HepG2 (cell line): ENCODE results near the gene PEX11G. TPM values are rescaled to one million over a fixed set of nuclear protein-coding genes. Genes with fewer than 3 reads are reported as not detected.

ENCODE experiments used
- ATAC-seq: fragments of 200-7000 bp; cut with Tn5 transposase; 3 replicates; pipeline ENCODE4 v1.9.1; 2020; ENCODE audit warnings: mild to moderate bottlenecking, moderate library complexity
- BruUV-seq: library from RNA; stranded (reverse); fragments of 400-500 nt; replicated peaks from 2 replicates; lab custom pipeline; 2021; lab: Mats Ljungman, UMichigan
- CTCF ChIA-PET: fragments of 300-600 bp; formaldehyde crosslinking; extraction: SDS; loops from one replicate; lab custom pipeline; 2021; ENCODE audit warnings: low total read pairs, inconsistent platforms, low intra/inter-chr PET ratio; lab: Yijun Ruan, JAX
- POLR2A ChIA-PET: fragments of 350-600 bp; sonication (Branson Sonifier 250); formaldehyde crosslinking; loops from one replicate; lab custom pipeline; 2020; ENCODE audit warnings: antibody characterized with exemption, inconsistent platforms; lab: Yijun Ruan, JAX
- DNase-seq: peaks from one replicate; pipeline ENCODE4 v3.0.0-alpha.2; 2015; ENCODE audit warnings: low spot score
- FAIRE-seq: peaks from 3 replicates; lab custom pipeline; 2011; peaks lifted over from hg19 to GRCh38; lab: Jason Lieb, UNC
- H2AFZ ChIP-seq: one replicate; pipeline ENCODE4 v1.6.1; 2011; ENCODE audit warnings: low read length, inconsistent platforms
- H3K27ac ChIP-seq: fragments of 300-600 bp; 3 replicates; pipeline ENCODE4 v1.8.0; 2011; ENCODE audit warnings: mixed run types, mild to moderate bottlenecking, mixed read lengths, low read length, inconsistent platforms; ENCODE audit not compliant: insufficient read depth; ENCODE audit errors: extremely low read length
- H3K27me3 ChIP-seq, 2 experiments: fragments of 200-600 bp in 1 of 2; 2 replicates in 1 of 2; 3 replicates in 1 of 2; pipeline versions ENCODE4 v1.6.0 to v1.8.0; 2011; ENCODE audit warnings: low read length in 2 of 2, mild to moderate bottlenecking in 2 of 2, moderate library complexity in 2 of 2, inconsistent platforms in 1 of 2; ENCODE audit not compliant: insufficient read depth in 2 of 2, control insufficient read depth in 1 of 2
- H3K36me3 ChIP-seq, 2 experiments: fragments of 200-600 bp in 1 of 2; replicated peaks in 1 of 2; 2 replicates in 1 of 2; 3 replicates in 1 of 2; pipeline versions ENCODE4 v1.5.1 to v1.8.0; 2011; ENCODE audit warnings: low read length in 2 of 2, inconsistent platforms in 1 of 2; ENCODE audit not compliant: insufficient read depth in 2 of 2, control insufficient read depth in 1 of 2
- H3K4me1 ChIP-seq: 2 replicates; pipeline ENCODE4 v1.5.1; 2012; ENCODE audit warnings: low read length, inconsistent platforms; ENCODE audit not compliant: insufficient read depth
- H3K4me2 ChIP-seq: 2 replicates; pipeline ENCODE4 v1.6.0; 2011; ENCODE audit warnings: low read depth, low read length, inconsistent platforms
- H3K4me3 ChIP-seq, 3 experiments: fragments of 200-600 bp in 1 of 3; sonication (generic), shearing (Covaris generic) in 1 of 3; replicated peaks in 1 of 3; 2 replicates each; pipeline ENCODE4 v1.5.1; 2011 to 2016; ENCODE audit warnings: low read length in 3 of 3, inconsistent platforms in 2 of 3, low read depth in 2 of 3, mild to moderate bottlenecking in 2 of 3, control low read depth in 1 of 3, mixed read lengths in 1 of 3; ENCODE audit not compliant: insufficient read depth in 1 of 3
- H3K79me2 ChIP-seq: one replicate; pipeline ENCODE4 v1.6.1; 2011; ENCODE audit warnings: low read length, inconsistent platforms; ENCODE audit not compliant: insufficient read depth
- H3K9ac ChIP-seq: 2 replicates; pipeline ENCODE4 v1.6.0; 2011; ENCODE audit warnings: mild to moderate bottlenecking, low read depth, low read length, inconsistent platforms; ENCODE audit not compliant: insufficient read depth
- H3K9me3 ChIP-seq: 2 replicates; pipeline ENCODE4 v1.5.1; 2012; ENCODE audit warnings: mild to moderate bottlenecking, low read length
- H4K20me1 ChIP-seq: 2 replicates; pipeline ENCODE4 v1.6.0; 2011; ENCODE audit warnings: inconsistent platforms, mild to moderate bottlenecking, low read length, moderate library complexity; ENCODE audit not compliant: insufficient read depth
- ARNT2 ChIP-seq: sonication (generic); formaldehyde crosslinking; IDR thresholded peaks from 2 replicates; pipeline ENCODE4 v1.8.0; 2022; ENCODE audit warnings: mild to moderate bottlenecking, low read depth, missing genetic modification reagents, moderate library complexity
- CTCF ChIP-seq: sonication (generic); formaldehyde crosslinking; IDR thresholded peaks from 2 replicates; pipeline ENCODE4 v1.5.0; 2020; ENCODE audit warnings: mild to moderate bottlenecking, missing genetic modification reagents, moderate library complexity
- DBP ChIP-seq: sonication (generic); formaldehyde crosslinking; IDR thresholded peaks from 2 replicates; pipeline ENCODE4 v1.4.0; 2020; ENCODE audit warnings: missing genetic modification reagents; ENCODE audit errors: not compliant biosample characterization
- EZH2 ChIP-seq: conservative IDR thresholded peaks from 2 replicates; pipeline ENCODE4 v1.6.1; 2012; ENCODE audit warnings: mild to moderate bottlenecking, low read depth, low read length, moderate library complexity
- HNRNPUL1 ChIP-seq: fragments of 200-400 bp; formaldehyde crosslinking; IDR thresholded peaks from 2 replicates; pipeline ENCODE4 v1.6.1; 2017; ENCODE audit warnings: low read depth, mild to moderate bottlenecking, low read length, moderate library complexity
- MXI1 ChIP-seq: IDR thresholded peaks from 3 replicates; pipeline ENCODE4 v1.6.1; 2012; ENCODE audit warnings: low read depth, low read length, inconsistent platforms, borderline replicate concordance
- NAIF1 ChIP-seq: sonication (generic); formaldehyde crosslinking; IDR thresholded peaks from 2 replicates; pipeline ENCODE4 v1.5.0; 2020; ENCODE audit warnings: mild to moderate bottlenecking, missing genetic modification reagents, borderline replicate concordance
- NCOA1 ChIP-seq: sonication (generic); formaldehyde crosslinking; IDR thresholded peaks from 2 replicates; pipeline ENCODE4 v1.9.0; 2021; ENCODE audit warnings: missing genetic modification reagents
- NFKB2 ChIP-seq: sonication (generic); formaldehyde crosslinking; IDR thresholded peaks from 2 replicates; pipeline ENCODE4 v1.4.0; 2020; ENCODE audit warnings: missing genetic modification reagents, borderline replicate concordance
- POLR2G ChIP-seq: fragments of 200-400 bp; formaldehyde crosslinking; IDR thresholded peaks from 2 replicates; pipeline ENCODE4 v1.6.1; 2018; ENCODE audit warnings: mild to moderate bottlenecking, low read depth, low read length, moderate library complexity
- RBFOX2 ChIP-seq: fragments of 200-400 bp; formaldehyde crosslinking; IDR thresholded peaks from 2 replicates; pipeline ENCODE4 v1.6.1; 2017; ENCODE audit warnings: low read depth, mild to moderate bottlenecking, low read length
- REXO4 ChIP-seq: sonication (generic); formaldehyde crosslinking; IDR thresholded peaks from 2 replicates; pipeline ENCODE4 v1.8.0; 2022; ENCODE audit warnings: missing genetic modification reagents, mild to moderate bottlenecking, borderline replicate concordance
- SMC3 ChIP-seq: IDR thresholded peaks from 2 replicates; pipeline ENCODE4 v1.6.1; 2011; ENCODE audit warnings: low read length, improper control_type of control experiment
- ZBTB7A ChIP-seq: sonication (generic); formaldehyde crosslinking; IDR thresholded peaks from 2 replicates; pipeline ENCODE4 v1.8.0; 2022; ENCODE audit warnings: mild to moderate bottlenecking, missing genetic modification reagents
- ZNF567 ChIP-seq: sonication (generic); formaldehyde crosslinking; IDR thresholded peaks from 2 replicates; pipeline ENCODE4 v1.8.1; 2023; ENCODE audit warnings: mild to moderate bottlenecking, missing genetic modification reagents, borderline replicate concordance
- ZZZ3 ChIP-seq: sonication (generic); formaldehyde crosslinking; IDR thresholded peaks from 2 replicates; pipeline ENCODE4 v1.4.0; 2020; ENCODE audit warnings: missing genetic modification reagents, mild to moderate bottlenecking, borderline replicate concordance
- WGBS: methylation state at CpG from one replicate; pipeline ENCODE4 v1.1.6; 2017; ENCODE audit warnings: low lambda C conversion rate; 5-methylcytosine and 5-hydroxymethylcytosine counted together
- in situ Hi-C: cut with HindIII; loops from 2 replicates; pipeline ENCODE4 v1.10.0; 2017; ENCODE audit warnings: low pct_unique_long_range_greater_than_20kb; ENCODE audit not compliant: extremely low pct_ligation_motif_present
- intact Hi-C: fragments of 100-400 bp; cut with micrococcal nuclease; formaldehyde crosslinking; loops from one replicate; pipeline ENCODE4 v1.10.0; 2022; ENCODE audit not compliant: unreplicated experiment
- polyA plus RNA-seq, 8 experiments: library from polyadenylated mRNA; depleted of rRNA in 3 of 8; stranded (reverse) in 7 of 8; unstranded in 1 of 8; fragments of >200 nt; fragmentation: Illumina TruSeq in 4 of 8; extraction: Trizol in 4 of 8; gene quantifications; 2 replicates each; pipeline versions ENCODE4 v1.2.1 to v1.2.3, GENCODE V29; 2011 to 2016; ENCODE audit warnings: low read depth in 4 of 8, missing spikeins in 1 of 8, mixed read lengths in 1 of 8; ENCODE audit not compliant: insufficient read depth in 1 of 8
- total RNA-seq, 5 experiments: library from RNA; depleted of rRNA; stranded (reverse); fragments of >200 nt; fragmentation: Illumina TruSeq; extraction: Trizol; gene quantifications; 2 replicates each; pipeline ENCODE4 v1.2.3, GENCODE V29; 2016; ENCODE audit warnings: low read depth in 1 of 5

Gene PEX11G
- total and polyA plus RNA-seq, 2 of the 13 experiments (the other 11 are each of a cell fraction or from before 2014, with no cell fraction given), result not detected

- Histone ChIP-seq H3K27me3 (no peaks in the 10 kb centered on the region), H3K4me2 (no peak overlapping the region), H3K79me2 (no peaks in the 10 kb centered on the region), H3K9me3 (no peaks in the 10 kb centered on the region), H3K36me3 (peaks cover 11 to 27% of the 10 kb centered on the region in 2 experiments; a peak in 4 of 5 replicates), H3K4me3 (no peak overlapping the region), H4K20me1 (no peaks in the 10 kb centered on the region), H3K4me1 (no peaks in the 10 kb centered on the region), H3K9ac (no peak overlapping the region), H3K27ac (no peak overlapping the region), H2AFZ (no peak overlapping the region)
- in situ Hi-C loops, result no loop called here
- ChIA-PET POLR2A (no interaction called here), CTCF (no interaction called here)
- no peak for ATAC-seq
- intact Hi-C loops, result no loop called here
- FAIRE-seq, result no peak
- 96% methylated on average over 39 of the region's 43 CpGs for WGBS
- DNase-seq, result no peak
- no peak for TF ChIP-seq MXI1
- TF ChIP-seq REXO4 (CRISPR knock-in tag), result no peak
- TF ChIP-seq DBP, result no peak
- no peak for TF ChIP-seq NAIF1 (CRISPR knock-in tag)
- TF ChIP-seq RBFOX2, result no peak
- BruUV-seq, result no TSS peak
Observed at GRCh38 chr19:7440188-7440975, 48.5 kb downstream of the PEX11G start.

- peaks cover 0 to 8% of the 10 kb centered on the region in 2 experiments; a peak in 2 of 5 replicates for H3K36me3 ChIP-seq
- ChIA-PET CTCF (no interaction called here), POLR2A (no interaction called here)
- H3K4me2 ChIP-seq, result no peak overlapping the region
- H3K27me3 ChIP-seq, result no peaks in the 10 kb centered on the region
- H3K9ac ChIP-seq, result no peak overlapping the region
- H4K20me1 ChIP-seq, result no peaks in the 10 kb centered on the region
- H2AFZ ChIP-seq, result no peak overlapping the region
- TF ChIP-seq CTCF (CRISPR knock-in tag), result no peak
- no peak for TF ChIP-seq NFKB2 (CRISPR knock-in tag)
- no peak for TF ChIP-seq ARNT2
- TF ChIP-seq HNRNPUL1, result no peak
- TF ChIP-seq NCOA1 (CRISPR knock-in tag), result no peak
- no peak for TF ChIP-seq ZZZ3 (CRISPR knock-in tag)
- TF ChIP-seq ZBTB7A, result no peak
- TF ChIP-seq EZH2, result no peak
- TF ChIP-seq ZNF567 (CRISPR knock-in tag), result no peak
- no peak for TF ChIP-seq SMC3
- no peak for TF ChIP-seq POLR2G
- TF ChIP-seq, all 625 proteins: peak for 0
- WGBS, result 100% methylated on average over 3 of the region's 3 CpGs
- Histone ChIP-seq H3K4me3 (no peak overlapping the region), H3K4me1 (no peaks in the 10 kb centered on the region), H3K9me3 (no peaks in the 10 kb centered on the region), H3K79me2 (no peaks in the 10 kb centered on the region), H3K27ac (no peak overlapping the region)
- no TSS peak for BruUV-seq
- intact Hi-C loops, result no loop called here
- no peak for ATAC-seq
- in situ Hi-C loops, result no loop called here
- FAIRE-seq, result no peak
- DNase-seq, result no peak
Observed at GRCh38 chr19:7435586-7435985, 53.2 kb downstream of the PEX11G start.
